Neuron (in vitro differentiated cells): ENCODE measurements around the gene WNT8A.
A peak's percentile ranks its signal among the peaks of the same experiment; 100 is the strongest.
"Not testable (repeated sequence)": the region's sequence is repeated elsewhere in the genome, so short reads cannot be mapped to it uniquely, and the experiment has no call there.

Experiments used
- H2AFZ ChIP-seq: one replicate; pipeline ENCODE4 v1.6.1; 2013; ENCODE audit warnings: low read depth, mild to moderate bottlenecking, inconsistent platforms, low read length, moderate library complexity
- H3K27me3 ChIP-seq: one replicate; pipeline ENCODE4 v1.6.1; 2013; ENCODE audit warnings: low read length; ENCODE audit not compliant: insufficient read depth
- H3K36me3 ChIP-seq: one replicate; pipeline ENCODE4 v1.6.1; 2013; ENCODE audit warnings: low read length; ENCODE audit not compliant: insufficient read depth
- H3K4me1 ChIP-seq: one replicate; pipeline ENCODE4 v1.6.1; 2013; ENCODE audit warnings: low read length; ENCODE audit not compliant: insufficient read depth
- H3K4me3 ChIP-seq: 2 replicates; pipeline ENCODE4 v1.5.1; 2013; ENCODE audit warnings: mild to moderate bottlenecking, low read length, moderate library complexity
- H3K9me3 ChIP-seq: one replicate; pipeline ENCODE4 v1.6.1; 2013; ENCODE audit warnings: low read length

Gene WNT8A, protein sequence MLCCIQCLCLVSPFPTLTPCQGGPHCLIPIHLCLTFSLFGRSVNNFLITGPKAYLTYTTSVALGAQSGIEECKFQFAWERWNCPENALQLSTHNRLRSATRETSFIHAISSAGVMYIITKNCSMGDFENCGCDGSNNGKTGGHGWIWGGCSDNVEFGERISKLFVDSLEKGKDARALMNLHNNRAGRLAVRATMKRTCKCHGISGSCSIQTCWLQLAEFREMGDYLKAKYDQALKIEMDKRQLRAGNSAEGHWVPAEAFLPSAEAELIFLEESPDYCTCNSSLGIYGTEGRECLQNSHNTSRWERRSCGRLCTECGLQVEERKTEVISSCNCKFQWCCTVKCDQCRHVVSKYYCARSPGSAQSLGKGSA

DNA sequence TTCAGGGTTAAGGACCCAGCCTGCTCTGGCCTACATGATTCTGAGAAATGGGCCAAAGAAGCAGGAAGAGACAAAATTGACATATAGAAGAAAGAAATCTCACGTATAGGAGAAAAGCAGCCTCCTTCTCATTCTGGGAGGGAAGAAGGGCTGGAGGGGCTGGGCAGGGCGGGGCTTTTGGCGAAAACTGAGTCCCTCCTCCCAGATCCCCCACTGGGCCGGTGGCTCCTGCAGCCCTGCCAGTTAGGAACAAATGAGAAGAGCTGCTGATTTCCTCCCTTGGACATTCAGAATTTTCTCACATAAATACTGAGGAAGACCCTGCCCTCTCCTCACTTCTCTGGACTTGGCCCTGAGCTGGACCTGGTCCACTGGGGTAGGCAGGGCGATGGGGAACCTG is at the start of gene WNT8A:
WNT8A (plus strand) TSS at position 332 of the 400 bp plus-strand sequence. CDS start 95 bp downstream, outside the sequence.
- Histone ChIP-seq H3K4me3 (no peak within 1 kb of the TSS), H3K36me3 (no peaks in the 10 kb centered on the region), H3K4me1 (no peaks in the 10 kb centered on the region), H3K9me3 (no peaks in the 10 kb centered on the region), H3K27me3 (peaks cover under 1% of the 10 kb centered on the region), H2AFZ (no peak within 1 kb of the TSS)

DNA sequence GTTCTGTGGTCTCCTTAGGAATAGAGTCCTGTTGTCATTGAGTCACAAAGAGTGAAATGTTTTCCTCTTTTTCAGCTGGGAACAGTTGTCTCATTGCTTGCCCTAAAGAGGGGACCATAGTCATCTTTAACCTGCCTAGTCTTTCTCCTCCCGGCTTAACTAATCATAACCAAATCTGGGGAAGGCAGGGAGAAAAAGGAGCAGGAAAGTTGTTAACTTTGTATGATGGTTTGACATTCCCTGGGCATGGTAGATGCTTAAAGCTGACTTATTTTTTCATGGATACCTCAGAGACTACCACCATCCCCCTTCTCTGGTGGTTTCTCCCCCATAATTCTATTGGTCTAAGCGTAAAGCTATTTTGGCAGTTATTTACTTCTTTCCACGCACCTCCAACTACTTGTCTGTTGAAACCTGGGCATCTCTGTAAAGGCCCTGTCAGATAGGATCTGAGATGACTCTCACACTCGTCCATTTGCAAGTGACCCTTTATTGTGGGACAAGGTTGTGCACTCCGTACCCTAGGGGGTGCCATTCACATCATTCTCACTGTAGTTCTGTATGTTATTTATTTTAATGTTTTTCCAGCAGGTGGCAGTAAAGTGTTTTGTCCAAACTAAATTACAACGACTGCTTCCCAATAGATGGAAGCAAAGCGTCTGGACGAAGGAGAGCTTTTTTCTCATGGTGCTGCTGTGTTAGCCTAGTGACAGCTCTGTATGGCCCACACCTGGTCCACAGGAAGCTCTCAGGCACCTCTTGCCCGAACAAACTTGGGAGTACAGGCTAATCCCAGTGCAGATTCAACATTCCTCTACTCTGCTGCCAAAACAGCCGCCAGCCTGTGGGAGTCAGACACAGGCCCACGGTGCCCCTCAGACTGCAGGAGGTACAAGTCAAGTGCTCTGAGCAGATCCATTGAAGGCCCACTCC is 48.0 kb upstream of the WNT8A start:
- Histone ChIP-seq H3K36me3 (no peaks in the 10 kb centered on the region), H3K27me3 (no peaks in the 10 kb centered on the region), H2AFZ (peak overlapping the region; percentile 1), H3K9me3 (no peaks in the 10 kb centered on the region), H3K4me3 (no peak overlapping the region), H3K4me1 (peaks cover 15% of the 10 kb centered on the region)

DNA sequence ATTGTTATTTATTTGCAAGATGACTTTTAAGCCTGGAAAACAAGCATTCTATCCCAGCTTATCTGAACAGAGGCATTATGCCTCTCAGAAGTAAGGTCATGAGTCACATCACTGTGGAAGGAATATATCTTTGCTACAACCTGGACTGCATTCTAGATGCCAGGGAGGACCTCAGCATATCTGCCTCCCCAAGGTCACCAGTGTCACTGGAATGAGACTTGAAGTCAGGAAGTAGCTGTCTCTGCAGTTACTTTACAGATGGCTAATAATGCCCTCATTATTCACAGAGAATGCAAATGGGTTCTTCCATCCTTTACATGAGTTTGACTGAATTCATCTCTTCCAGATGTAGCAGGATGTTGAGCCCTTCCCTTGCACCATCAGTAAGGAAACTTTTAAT is 46.6 kb upstream of the WNT8A start:
- Histone ChIP-seq H3K9me3 (no peaks in the 10 kb centered on the region), H3K4me1 (peaks cover 9% of the 10 kb centered on the region), H3K27me3 (no peaks in the 10 kb centered on the region), H3K4me3 (no peak overlapping the region), H2AFZ (no peak overlapping the region), H3K36me3 (no peaks in the 10 kb centered on the region)

DNA sequence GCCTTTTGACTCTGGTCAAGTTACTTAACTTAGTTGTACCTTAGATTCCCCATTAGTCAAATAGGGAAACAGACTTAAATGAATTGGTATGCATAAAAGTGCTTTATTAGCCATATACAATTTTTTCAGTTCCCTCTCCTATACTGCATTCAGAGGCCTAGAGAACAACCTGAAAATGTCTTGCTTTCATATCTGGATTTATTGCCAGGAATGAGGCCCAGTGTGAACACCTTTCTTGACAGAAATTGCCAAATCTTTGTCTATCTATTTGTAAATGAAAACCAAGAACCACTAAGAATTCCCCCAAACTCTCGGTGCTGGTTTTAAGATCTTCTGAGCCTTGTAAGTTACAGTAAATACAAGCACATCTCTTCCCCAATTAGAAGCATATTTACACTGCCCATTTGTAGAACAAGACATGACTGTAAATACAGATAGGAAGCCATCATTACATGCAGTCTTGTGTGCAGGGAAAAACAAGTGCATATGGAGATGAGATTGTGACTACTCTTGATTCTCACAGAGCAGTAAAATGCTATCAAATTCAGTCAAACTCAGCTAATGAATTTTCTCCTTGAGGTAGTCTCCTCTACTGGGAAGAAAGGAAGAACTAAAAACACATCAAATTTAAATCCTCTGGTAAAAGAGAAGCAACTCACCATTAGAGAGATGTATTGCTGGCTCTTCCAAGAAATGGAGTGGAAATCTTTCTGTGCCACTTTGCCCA is 45.8 kb upstream of the WNT8A start:
- Histone ChIP-seq H3K9me3 (no peaks in the 10 kb centered on the region), H3K27me3 (no peaks in the 10 kb centered on the region), H3K4me3 (no peak overlapping the region), H3K36me3 (no peaks in the 10 kb centered on the region), H2AFZ (no peak overlapping the region), H3K4me1 (peaks cover 9% of the 10 kb centered on the region)

DNA sequence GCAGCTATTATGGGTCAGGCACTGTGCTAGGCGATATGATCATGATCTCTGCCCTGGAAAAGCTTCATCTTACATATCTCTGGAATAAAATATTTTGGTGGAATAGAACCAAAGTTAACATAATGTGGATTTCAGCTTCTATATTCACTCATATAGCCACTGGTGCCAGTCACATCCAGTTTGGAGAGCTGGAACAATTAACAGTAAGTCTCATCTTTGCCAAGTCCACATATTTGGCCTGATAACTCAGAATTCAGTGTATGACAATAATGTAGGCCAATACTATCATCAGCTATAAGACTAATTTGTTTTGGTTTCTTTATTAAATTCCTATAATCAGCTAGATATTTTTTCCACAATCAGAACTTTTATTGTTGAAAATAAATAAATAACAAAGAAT is 45.0 kb upstream of the WNT8A start:
- no peak overlapping the region for H3K4me3 ChIP-seq
- H2AFZ ChIP-seq: no peak overlapping the region
- H3K4me1 ChIP-seq: peaks cover 3% of the 10 kb centered on the region
- H3K36me3 ChIP-seq: no peaks in the 10 kb centered on the region
- H3K27me3 ChIP-seq: no peaks in the 10 kb centered on the region
- H3K9me3 ChIP-seq: no peaks in the 10 kb centered on the region

DNA sequence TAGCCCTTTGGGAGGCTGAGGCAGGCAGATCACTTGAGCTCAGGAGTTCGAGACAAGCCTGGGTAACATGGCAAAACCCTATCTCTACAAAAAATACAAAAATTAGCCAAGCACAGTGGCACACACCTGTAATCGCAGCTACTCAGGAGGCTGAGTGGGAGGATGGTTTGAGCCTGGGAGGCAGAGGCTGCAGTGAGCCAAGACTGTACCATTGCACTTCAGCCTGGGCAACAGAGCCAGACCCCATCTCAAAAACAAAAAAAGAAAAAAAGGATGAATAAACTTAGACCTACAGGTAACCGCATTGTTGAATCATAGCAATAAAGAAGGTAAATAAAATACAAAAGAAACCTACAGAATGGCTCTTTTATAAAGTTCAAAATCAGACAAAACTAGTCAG is 38.5 kb upstream of the WNT8A start:
- H3K4me3 ChIP-seq, H3K4me1 ChIP-seq, H3K9me3 ChIP-seq, H3K36me3 ChIP-seq, H3K27me3 ChIP-seq, H2AFZ ChIP-seq: not testable (repeated sequence)

DNA sequence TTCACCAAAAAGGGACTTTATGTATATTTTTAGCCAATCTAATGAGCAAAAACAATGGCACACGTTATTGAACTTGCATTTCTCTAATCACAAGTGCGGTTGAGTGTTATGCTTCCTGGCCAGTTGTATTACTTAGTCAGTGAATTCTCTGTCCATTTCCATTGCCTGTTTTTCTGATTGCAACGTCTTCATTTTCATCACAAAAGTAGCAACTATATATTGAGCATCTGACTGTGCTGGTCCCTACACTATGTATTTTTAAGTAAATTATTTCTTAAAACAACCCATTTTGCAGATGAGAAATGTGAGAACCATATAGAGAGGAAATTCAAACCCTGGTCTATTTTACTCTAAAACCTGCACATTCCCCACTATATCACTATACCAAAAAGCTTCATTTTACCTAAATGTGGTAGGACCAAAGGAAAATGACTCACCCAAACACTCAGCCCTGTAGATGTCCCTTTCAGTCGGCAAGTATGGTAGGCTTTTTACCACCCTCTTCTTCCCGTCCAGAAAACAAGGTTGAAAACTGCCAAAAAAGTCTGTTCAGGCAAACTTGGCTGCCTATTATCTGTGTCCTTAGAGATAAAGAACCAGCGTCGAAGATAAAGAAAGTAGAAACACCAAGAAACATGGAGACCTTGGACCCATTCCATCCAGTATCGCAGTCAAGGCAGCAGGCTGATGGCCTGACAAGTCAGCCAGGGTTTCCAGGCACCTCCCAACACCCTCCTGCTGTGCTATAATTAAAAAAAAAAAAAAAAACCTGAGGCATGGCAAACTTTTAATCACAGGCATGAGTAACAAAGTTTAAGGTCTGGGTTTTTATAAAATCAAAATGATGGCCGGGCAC is 32.2 kb upstream of the WNT8A start:
- Histone ChIP-seq H3K4me3 (no peak overlapping the region), H3K4me1 (peaks cover 10% of the 10 kb centered on the region), H2AFZ (no peak overlapping the region), H3K27me3 (no peaks in the 10 kb centered on the region), H3K9me3 (no peaks in the 10 kb centered on the region), H3K36me3 (no peaks in the 10 kb centered on the region)

DNA sequence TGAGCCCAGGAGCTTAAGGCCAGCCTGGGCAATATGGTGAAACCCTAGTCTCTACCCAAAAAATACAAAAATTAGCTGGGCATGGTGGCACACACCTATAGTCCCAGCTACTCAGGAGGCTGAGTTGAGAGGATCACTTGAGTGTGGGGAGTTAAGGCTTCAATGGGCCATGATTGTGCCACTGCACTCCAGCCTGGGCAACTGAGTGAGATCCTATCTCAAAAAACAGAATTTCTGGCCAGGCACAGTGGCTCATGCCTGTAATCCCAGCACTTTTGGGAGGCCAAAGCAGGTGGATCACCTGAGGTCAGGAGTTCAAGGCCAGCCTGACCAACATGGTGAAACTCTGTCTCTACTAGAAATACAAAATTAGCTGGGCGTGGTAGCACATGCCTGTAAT is 31.1 kb upstream of the WNT8A start:
- H3K9me3 ChIP-seq, H3K27me3 ChIP-seq, H3K4me3 ChIP-seq, H2AFZ ChIP-seq, H3K36me3 ChIP-seq: not testable (repeated sequence)
- H3K4me1 ChIP-seq: peaks cover 10% of the 10 kb centered on the region

DNA sequence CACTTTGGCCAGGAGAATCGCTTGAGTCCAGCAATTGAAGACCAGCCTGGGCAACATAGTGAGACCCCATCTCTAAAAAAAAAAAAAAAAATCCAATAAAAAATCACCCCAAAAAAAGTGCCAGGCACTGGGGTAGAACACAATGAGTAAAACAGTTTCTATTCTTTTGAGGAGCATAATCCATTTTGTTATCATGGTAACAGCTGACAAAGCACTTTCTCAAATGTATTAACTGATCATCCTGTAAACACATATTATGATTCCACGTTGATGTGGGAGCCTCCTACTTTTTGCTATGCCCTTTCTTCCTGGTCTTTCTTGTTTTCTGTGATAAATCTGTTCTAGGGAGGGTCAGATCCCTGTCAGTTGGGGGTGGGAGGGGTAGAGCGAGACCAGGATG is 30.3 kb upstream of the WNT8A start:
- Histone ChIP-seq H3K36me3 (no peaks in the 10 kb centered on the region), H2AFZ (no peak overlapping the region), H3K4me3 (no peak overlapping the region), H3K4me1 (peaks cover 10% of the 10 kb centered on the region), H3K9me3 (no peaks in the 10 kb centered on the region), H3K27me3 (no peaks in the 10 kb centered on the region)

DNA sequence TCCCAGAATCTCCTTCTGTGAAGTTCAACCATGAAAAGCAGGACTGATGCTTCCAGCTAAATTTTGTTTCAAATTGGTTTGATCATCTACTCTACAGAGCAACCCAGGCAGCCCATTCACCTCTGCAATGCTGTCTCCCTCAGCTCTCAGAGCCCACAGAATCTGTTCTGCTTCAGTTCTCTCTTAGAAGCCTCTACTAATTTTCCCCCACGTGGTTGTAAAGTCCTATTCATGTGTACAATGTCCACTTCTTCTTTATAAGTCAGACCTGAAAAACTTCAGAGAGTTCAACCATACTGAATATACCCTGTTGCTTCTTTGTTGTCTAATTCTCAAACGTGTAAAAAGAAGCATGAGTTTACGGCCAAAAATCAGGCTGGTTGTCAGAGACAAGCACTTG is 29.6 kb upstream of the WNT8A start:
- no peak overlapping the region for H3K4me3 ChIP-seq
- H2AFZ ChIP-seq: peak overlapping the region; percentile 54
- H3K27me3 ChIP-seq: no peaks in the 10 kb centered on the region
- H3K36me3 ChIP-seq: no peaks in the 10 kb centered on the region
- peaks cover 10% of the 10 kb centered on the region for H3K4me1 ChIP-seq
- H3K9me3 ChIP-seq: no peaks in the 10 kb centered on the region

DNA sequence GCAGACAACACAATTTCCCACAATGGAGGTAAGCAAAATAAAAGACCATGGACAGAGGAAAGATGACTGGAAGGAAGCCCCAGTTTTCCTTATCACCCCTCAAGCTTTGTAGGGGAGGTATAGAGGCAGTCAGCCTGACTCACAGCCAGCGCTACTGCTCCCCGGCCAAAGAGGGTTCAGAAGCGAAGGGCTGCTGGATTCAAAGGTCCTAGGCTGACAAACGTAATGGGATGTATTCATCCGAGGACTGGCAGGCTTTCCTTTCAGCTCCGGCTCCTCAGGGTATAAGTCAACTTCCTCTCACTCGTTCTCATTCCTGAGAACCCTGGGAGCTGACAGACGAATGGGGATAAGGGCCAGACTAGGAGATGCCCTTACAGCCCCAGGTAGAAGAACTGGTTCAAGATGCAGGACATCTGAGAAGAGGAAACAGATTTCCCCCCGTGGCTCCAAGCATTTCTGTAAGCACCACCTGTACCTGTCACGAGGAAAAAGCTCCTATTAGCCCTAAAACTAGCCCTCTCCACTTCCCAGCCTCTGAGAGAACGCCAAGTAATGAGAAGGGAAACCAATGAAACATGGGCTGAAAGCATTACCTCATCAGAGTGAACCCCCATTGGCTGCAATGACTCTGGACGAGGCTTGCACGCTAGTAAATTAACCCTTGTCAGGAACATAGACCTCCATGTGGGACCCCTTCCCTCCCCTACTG is 28.8 kb upstream of the WNT8A start:
- H3K4me3 ChIP-seq: peak overlapping the region; percentile 26
- no peaks in the 10 kb centered on the region for H3K9me3 ChIP-seq
- no peaks in the 10 kb centered on the region for H3K36me3 ChIP-seq
- peaks cover 10% of the 10 kb centered on the region for H3K4me1 ChIP-seq
- H3K27me3 ChIP-seq: no peaks in the 10 kb centered on the region
- H2AFZ ChIP-seq: peak overlapping the region; percentile 54

DNA sequence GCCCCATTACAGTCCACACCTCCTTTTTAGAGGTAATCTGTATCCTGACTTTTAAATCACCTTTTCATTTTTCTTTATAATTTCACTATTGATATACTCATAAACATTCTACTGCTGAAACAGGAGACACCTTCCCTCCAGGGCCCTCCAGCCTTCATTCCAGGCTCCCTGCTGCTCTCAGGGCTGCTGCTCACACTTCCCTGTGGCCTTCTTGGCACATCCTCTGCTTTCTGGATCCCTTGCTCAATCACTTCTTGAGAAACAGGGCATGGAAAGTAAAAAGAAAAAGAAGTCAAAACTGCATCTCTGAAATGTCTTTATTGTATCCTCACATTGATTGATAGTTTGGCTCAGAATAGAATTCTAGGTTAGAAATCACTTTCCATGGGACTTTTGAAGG is 19.3 kb upstream of the WNT8A start:
- H3K4me1 ChIP-seq: no peaks in the 10 kb centered on the region
- no peak overlapping the region for H2AFZ ChIP-seq
- no peaks in the 10 kb centered on the region for H3K36me3 ChIP-seq
- no peak overlapping the region for H3K4me3 ChIP-seq
- no peaks in the 10 kb centered on the region for H3K9me3 ChIP-seq
- H3K27me3 ChIP-seq: no peaks in the 10 kb centered on the region
